Neuron (in vitro differentiated cells): Measurements from ENCODE around the gene MX1.

Experiments used
- H2AFZ ChIP-seq: one replicate; pipeline ENCODE4 v1.6.1; 2013; ENCODE audit warnings: low read depth, mild to moderate bottlenecking, inconsistent platforms, low read length, moderate library complexity
- H3K27me3 ChIP-seq: one replicate; pipeline ENCODE4 v1.6.1; 2013; ENCODE audit warnings: low read length; ENCODE audit not compliant: insufficient read depth
- H3K36me3 ChIP-seq: one replicate; pipeline ENCODE4 v1.6.1; 2013; ENCODE audit warnings: low read length; ENCODE audit not compliant: insufficient read depth
- H3K4me1 ChIP-seq: one replicate; pipeline ENCODE4 v1.6.1; 2013; ENCODE audit warnings: low read length; ENCODE audit not compliant: insufficient read depth
- H3K4me3 ChIP-seq: 2 replicates; pipeline ENCODE4 v1.5.1; 2013; ENCODE audit warnings: mild to moderate bottlenecking, low read length, moderate library complexity
- H3K9me3 ChIP-seq: one replicate; pipeline ENCODE4 v1.6.1; 2013; ENCODE audit warnings: low read length

MX1 gene, protein sequence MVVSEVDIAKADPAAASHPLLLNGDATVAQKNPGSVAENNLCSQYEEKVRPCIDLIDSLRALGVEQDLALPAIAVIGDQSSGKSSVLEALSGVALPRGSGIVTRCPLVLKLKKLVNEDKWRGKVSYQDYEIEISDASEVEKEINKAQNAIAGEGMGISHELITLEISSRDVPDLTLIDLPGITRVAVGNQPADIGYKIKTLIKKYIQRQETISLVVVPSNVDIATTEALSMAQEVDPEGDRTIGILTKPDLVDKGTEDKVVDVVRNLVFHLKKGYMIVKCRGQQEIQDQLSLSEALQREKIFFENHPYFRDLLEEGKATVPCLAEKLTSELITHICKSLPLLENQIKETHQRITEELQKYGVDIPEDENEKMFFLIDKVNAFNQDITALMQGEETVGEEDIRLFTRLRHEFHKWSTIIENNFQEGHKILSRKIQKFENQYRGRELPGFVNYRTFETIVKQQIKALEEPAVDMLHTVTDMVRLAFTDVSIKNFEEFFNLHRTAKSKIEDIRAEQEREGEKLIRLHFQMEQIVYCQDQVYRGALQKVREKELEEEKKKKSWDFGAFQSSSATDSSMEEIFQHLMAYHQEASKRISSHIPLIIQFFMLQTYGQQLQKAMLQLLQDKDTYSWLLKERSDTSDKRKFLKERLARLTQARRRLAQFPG

DNA sequence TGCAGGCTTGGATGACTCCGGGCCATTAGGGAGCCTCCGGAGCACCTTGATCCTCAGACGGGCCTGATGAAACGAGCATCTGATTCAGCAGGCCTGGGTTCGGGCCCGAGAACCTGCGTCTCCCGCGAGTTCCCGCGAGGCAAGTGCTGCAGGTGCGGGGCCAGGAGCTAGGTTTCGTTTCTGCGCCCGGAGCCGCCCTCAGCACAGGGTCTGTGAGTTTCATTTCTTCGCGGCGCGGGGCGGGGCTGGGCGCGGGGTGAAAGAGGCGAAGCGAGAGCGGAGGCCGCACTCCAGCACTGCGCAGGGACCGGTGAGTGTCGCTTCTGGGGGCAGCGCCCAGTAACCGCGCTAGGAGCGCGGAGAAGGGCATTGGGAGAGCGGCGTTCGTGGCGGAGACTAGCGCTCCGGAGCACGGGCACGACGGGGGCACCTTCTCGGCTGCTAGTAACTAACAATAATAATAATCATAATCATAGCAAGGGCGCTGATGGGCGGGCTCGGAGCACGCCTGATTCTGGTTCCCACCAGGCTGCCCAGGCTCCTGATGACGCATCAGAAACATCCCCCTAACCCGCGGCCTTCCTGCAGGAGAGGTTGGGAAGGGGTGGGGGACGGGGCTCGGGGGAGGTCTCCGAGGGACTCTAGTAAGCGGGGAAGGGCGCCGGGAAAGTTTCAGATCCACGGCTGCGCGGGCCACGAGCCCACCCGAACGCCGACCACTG, at the start of gene MX1:
Gene MX1 (plus strand): TSS at position 286 of the 722 bp plus-strand sequence. CDS start 5,832 bp downstream, outside the sequence.
- H2AFZ ChIP-seq: no peak within 1 kb of the TSS
- no peaks in the 10 kb centered on the region for H3K9me3 ChIP-seq
- peaks cover 10% of the 10 kb centered on the region for H3K27me3 ChIP-seq
- no peak within 1 kb of the TSS for H3K4me3 ChIP-seq
- H3K36me3 ChIP-seq: no peaks in the 10 kb centered on the region
- H3K4me1 ChIP-seq: no peaks in the 10 kb centered on the region

DNA sequence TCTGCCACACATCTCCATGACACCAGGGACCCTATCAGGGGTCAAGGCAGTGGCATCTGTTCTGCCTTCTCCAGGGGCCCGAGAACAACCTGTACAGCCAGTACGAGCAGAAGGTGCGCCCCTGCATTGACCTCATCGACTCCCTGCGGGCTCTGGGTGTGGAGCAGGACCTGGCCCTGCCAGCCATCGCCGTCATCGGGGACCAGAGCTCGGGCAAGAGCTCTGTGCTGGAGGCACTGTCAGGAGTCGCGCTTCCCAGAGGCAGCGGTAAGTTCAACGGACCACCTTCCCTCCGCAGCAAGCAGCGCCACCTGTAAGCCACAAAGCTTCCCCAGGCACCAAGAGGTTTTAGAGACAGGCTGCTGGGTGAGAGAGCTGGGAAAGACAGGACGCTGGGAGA, 48.3 kb upstream of the MX1 start:
- H3K4me1 ChIP-seq: no peaks in the 10 kb centered on the region
- H2AFZ ChIP-seq: no peak overlapping the region
- H3K27me3 ChIP-seq: no peaks in the 10 kb centered on the region
- no peak overlapping the region for H3K4me3 ChIP-seq
- no peaks in the 10 kb centered on the region for H3K36me3 ChIP-seq
- H3K9me3 ChIP-seq: no peaks in the 10 kb centered on the region

DNA sequence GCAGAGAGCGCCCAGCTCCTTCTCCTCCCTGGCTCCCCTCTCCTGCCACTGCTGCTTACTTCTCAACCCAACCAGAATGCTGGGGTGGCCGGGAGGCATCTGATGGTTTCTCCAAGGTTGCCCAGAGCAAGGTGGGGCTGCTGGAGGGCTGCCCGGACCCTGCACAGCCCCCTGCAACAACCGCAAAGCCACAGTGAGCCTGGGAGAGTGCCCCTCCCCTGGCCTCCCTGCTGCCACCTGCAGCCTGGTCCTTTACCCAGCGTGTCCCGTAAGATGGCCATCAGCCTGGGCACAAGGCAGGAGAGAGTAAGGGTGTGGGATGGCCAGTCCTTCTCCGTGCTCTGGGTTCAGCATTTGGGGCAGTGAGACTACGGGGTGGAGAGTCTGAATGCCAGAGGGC, 47.2 kb upstream of the MX1 start:
- Histone ChIP-seq H2AFZ (no peak overlapping the region), H3K4me3 (no peak overlapping the region), H3K9me3 (no peaks in the 10 kb centered on the region), H3K36me3 (no peaks in the 10 kb centered on the region), H3K4me1 (no peaks in the 10 kb centered on the region), H3K27me3 (no peaks in the 10 kb centered on the region)

DNA sequence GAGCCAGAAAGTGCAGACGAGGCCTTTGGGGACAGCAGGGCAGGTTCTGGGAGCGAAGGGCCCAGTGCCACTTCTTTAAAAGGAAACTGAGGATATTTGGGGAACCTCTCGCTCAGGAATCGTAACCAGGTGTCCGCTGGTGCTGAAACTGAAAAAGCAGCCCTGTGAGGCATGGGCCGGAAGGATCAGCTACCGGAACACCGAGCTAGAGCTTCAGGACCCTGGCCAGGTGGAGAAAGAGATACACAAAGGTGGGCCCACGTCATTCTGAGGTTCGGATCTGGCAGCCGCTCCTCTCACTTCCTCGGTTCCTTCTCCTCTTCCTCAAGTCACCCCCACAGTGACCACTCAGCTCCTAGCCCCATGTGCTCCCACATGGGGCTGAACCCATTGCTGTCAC, 46.1 kb upstream of the MX1 start:
- Histone ChIP-seq H3K4me1 (no peaks in the 10 kb centered on the region), H3K4me3 (no peak overlapping the region), H3K36me3 (no peaks in the 10 kb centered on the region), H3K27me3 (no peaks in the 10 kb centered on the region), H3K9me3 (no peaks in the 10 kb centered on the region), H2AFZ (no peak overlapping the region)

DNA sequence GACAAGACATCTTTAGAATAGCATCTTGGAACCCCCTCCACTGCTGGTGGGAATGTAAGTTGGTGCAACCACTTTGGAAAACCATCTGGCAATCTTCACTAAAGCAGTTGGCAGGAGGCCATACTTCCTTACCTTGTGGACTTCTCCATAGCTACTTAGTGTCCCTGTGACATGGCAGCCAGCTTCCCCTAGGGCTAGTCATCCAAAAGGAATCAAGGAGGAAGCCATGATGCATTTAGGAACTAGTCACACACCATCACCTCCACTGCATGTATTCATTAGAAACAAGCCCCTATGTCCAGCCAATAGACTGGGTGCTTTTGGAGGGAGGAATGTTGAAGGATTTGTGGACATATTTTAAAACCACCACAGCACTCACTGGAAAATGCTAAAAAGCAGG, 44.3 kb upstream of the MX1 start:
- Histone ChIP-seq H3K27me3 (no peaks in the 10 kb centered on the region), H2AFZ (no peak overlapping the region), H3K4me3 (no peak overlapping the region), H3K36me3 (no peaks in the 10 kb centered on the region), H3K4me1 (no peaks in the 10 kb centered on the region), H3K9me3 (no peaks in the 10 kb centered on the region)

DNA sequence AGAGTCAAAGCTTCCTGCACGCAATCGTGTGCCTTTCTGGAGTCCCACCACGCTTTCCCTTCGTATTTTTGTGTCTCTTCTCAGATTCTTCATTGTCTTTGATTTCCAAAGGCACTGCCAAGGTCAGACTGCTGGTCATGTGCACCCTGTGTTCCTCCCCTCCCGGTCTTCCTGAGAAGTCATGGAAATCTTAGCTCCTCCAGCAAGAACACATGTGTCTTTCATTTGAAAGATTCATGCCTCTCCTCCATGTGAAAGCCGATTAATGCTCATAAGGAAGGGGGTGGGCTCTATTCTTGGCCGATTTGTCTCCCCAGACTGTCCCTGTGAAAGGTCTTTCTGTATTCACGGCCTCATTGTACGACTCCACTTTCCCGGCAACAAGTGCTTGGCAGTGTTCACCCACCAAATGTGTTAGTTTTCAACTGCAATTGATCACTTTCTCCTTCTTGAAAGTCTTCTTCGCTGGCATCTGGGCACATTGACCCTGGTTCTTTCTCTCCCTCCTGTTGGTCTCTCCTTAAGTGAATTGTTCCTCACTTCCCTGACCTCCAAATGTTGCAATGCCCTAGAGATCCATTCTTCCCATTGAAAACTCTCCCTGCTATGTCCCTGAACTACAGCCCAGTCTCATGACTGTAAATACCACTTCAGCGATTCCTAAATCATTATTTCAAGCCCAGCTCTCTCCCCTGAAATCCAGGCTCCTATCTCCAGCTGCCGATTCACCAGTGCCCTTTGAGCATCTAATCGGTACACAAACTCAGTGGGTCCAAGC, 38.8 kb upstream of the MX1 start:
- Histone ChIP-seq H3K4me1 (no peaks in the 10 kb centered on the region), H3K9me3 (no peaks in the 10 kb centered on the region), H3K36me3 (no peaks in the 10 kb centered on the region), H3K27me3 (no peaks in the 10 kb centered on the region), H3K4me3 (no peak overlapping the region), H2AFZ (no peak overlapping the region)

DNA sequence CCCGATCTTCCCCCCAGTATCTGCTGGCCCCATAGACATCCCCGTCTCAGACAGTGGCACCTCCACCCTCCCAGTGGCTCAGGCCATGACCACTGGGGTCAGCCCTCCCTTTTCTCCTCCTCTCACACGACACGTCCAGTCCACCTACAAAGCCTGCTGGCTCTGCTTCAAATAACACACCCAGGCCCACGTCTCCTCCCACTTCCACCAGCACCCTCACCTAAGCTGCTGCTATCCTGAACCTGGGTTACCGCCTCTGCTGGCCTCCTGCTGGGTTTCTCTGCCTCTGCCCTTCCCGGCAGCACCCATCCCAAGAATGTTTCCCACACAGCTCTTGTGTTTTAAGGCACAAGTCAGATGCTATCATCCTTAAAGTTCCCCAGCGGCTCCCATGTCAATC, 38.2 kb upstream of the MX1 start:
- no peak overlapping the region for H2AFZ ChIP-seq
- H3K4me3 ChIP-seq: no peak overlapping the region
- H3K27me3 ChIP-seq: no peaks in the 10 kb centered on the region
- no peaks in the 10 kb centered on the region for H3K4me1 ChIP-seq
- no peaks in the 10 kb centered on the region for H3K36me3 ChIP-seq
- H3K9me3 ChIP-seq: no peaks in the 10 kb centered on the region

DNA sequence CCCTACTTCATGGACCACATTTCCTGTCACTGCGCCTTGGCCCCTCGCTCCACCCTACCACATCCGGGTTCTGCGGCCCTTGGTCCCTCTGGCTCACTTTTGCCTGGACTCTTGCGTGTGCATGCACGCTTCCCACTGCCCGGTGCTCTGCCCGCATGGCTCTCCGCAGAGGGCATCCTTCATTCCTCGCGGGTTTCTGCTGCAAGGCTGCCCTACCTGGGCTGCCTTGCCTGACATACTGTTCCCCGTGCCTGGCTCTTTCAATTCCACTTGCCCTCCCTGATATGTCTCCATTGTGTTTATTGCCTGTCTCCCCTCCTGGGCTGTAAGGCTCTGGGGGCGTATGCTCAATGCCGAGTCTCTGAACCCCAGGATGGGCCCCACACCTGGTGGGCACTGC, 37.8 kb upstream of the MX1 start:
- H3K36me3 ChIP-seq: no peaks in the 10 kb centered on the region
- H2AFZ ChIP-seq: no peak overlapping the region

DNA sequence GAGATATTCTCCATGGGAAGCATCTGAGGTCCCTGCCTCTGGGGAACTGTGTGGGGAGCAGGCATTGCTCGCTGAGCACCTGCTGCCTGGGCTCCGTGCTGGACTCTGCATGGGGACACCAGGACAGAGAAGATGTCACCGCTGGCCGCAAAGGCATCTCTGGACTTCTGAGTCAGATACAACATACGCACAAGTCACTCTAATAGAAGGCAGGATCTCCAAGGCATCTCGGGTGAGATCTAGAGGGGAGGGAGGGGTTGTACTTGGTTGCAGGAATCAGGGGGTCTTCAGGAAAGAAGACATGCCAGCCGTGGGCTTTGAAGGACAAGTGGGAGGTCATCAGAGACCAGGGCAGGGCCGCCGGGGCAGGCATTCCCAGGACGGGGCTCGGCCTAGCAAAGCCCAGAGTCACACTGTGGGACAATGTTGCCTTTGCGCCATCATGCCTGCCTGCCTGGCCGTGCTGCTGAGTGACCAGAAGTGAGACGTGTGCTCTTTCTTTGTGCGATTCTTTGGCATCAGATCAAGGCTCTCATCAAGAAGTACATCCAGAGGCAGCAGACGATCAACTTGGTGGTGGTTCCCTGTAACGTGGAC, 35.9 kb upstream of the MX1 start:
- no peaks in the 10 kb centered on the region for H3K9me3 ChIP-seq
- H2AFZ ChIP-seq: no peak overlapping the region
- no peak overlapping the region for H3K4me3 ChIP-seq
- H3K36me3 ChIP-seq: no peaks in the 10 kb centered on the region
- no peaks in the 10 kb centered on the region for H3K4me1 ChIP-seq
- no peaks in the 10 kb centered on the region for H3K27me3 ChIP-seq

More for the DNA sequence above, 37.8 kb upstream of the MX1 start:
- Histone ChIP-seq H3K4me1 (no peaks in the 10 kb centered on the region), H3K27me3 (no peaks in the 10 kb centered on the region), H3K9me3 (no peaks in the 10 kb centered on the region), H3K4me3 (no peak overlapping the region)

DNA sequence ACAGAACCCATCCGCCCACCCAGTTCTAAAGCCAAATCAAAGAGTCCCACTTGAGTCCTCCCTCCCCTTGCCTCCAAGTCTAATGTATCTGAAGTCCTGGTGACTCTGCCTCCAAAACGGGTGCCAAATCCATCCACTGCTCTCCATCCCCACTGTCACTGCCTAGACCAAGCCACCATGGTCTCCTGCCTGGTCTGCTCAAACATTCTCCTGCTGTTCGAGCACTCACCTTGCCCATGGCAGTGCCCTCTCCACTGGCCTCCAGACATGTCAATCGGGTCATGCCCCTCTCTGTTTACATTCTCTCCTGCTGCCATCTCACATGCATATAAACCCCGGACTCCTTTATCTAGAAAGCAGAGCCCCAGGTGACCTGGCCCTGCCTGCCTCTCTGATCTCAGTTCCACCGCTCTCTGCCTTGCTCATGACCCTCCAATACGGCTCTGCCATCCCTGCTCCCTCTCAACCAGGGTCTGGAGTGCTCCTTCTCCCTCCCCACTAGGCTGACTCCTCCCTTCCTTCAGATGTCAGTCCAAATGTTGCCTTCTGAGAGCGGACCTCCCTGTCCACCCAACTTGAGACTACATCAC, 32.1 kb upstream of the MX1 start:
- no peaks in the 10 kb centered on the region for H3K27me3 ChIP-seq
- H3K4me3 ChIP-seq: no peak overlapping the region
- H3K4me1 ChIP-seq: no peaks in the 10 kb centered on the region
- no peaks in the 10 kb centered on the region for H3K36me3 ChIP-seq
- no peaks in the 10 kb centered on the region for H3K9me3 ChIP-seq
- no peak overlapping the region for H2AFZ ChIP-seq

DNA sequence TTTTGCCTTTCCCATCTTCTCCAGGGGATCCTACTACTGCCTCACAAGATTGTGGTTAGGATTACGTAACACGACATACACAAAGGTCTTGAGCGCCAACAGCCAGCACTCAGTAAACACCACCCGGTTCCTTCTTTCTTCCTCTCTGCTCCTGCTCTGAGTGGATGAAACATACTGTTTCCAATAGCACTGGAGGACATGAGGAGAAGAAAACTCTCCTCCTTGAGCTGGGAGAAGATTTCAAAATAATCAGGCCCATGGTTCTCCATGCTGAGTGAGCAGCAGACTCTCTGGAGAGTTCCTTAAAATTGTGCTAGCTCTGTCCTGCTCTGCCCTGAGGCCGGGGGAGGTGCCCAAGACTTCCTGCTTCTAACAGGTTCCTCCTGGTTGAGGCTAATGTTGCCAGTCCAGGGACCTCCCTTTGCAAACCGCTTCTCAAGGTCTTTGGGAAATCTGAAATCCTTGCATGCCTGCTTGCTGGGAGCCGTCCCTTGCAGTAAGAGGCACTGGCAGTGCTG, 29.4 kb upstream of the MX1 start:
- H2AFZ ChIP-seq: no peak overlapping the region
- H3K27me3 ChIP-seq: no peaks in the 10 kb centered on the region
- H3K4me3 ChIP-seq: no peak overlapping the region
- H3K4me1 ChIP-seq: no peaks in the 10 kb centered on the region
- H3K9me3 ChIP-seq: no peaks in the 10 kb centered on the region
- no peaks in the 10 kb centered on the region for H3K36me3 ChIP-seq

DNA sequence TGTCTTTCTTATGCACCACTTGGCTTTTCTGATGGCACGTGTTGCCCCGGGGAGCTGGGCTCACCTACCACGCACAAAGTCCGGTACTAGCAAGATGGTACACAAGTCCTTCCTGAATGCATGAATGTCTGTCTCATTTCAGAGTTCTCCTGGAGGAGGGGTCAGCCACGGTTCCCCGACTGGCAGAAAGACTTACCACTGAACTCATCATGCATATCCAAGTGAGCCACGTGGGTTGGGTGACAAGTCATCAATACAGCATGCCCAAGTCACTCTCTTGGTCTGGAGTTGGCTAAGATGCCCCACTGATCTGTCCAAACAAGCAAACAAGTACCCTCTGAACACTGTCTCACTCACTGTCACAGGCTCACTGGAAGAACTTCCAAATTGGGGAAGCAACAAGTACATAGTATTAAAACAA, 28.6 kb upstream of the MX1 start:
- Histone ChIP-seq H3K27me3 (no peaks in the 10 kb centered on the region), H3K4me1 (no peaks in the 10 kb centered on the region), H2AFZ (no peak overlapping the region), H3K9me3 (no peaks in the 10 kb centered on the region), H3K4me3 (no peak overlapping the region), H3K36me3 (no peaks in the 10 kb centered on the region)
